SHP77 treated with DMSO at 0.1 percent for 48 hours (cell line): ENCODE data around the gene PARD3B.

ENCODE experiments used
- DNase-seq: peaks from one replicate; lab custom pipeline; 2025; lab: John Stamatoyannopoulos, UW

Gene PARD3B

GRCh38 chr2:205273148-205273547 is 727.9 kb downstream of the PARD3B start:
- DNase-seq, result no peak

DNA sequence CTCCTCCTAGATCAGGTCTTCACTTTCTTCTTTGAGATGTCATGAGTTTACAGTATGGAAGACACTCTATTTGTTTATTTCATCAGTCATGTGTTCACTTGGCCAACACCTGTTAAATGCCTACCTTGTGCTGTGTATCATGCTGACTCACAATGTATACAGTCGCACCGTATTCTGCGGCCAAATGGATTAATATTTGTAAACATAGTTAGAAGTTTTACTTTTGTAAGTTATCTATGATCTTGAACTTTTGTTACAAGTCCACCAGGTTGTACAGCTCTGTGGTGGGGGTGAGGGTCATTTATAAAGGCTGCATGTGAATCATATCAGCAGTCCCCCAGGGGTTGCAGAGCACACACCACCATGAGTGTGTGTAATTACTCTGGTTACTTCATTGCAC is 728.4 kb downstream of the PARD3B start:
- no peak for DNase-seq

- no peak for DNase-seq
Observed at GRCh38 chr2:205274801-205275200, 729.5 kb downstream of the PARD3B start.

DNA sequence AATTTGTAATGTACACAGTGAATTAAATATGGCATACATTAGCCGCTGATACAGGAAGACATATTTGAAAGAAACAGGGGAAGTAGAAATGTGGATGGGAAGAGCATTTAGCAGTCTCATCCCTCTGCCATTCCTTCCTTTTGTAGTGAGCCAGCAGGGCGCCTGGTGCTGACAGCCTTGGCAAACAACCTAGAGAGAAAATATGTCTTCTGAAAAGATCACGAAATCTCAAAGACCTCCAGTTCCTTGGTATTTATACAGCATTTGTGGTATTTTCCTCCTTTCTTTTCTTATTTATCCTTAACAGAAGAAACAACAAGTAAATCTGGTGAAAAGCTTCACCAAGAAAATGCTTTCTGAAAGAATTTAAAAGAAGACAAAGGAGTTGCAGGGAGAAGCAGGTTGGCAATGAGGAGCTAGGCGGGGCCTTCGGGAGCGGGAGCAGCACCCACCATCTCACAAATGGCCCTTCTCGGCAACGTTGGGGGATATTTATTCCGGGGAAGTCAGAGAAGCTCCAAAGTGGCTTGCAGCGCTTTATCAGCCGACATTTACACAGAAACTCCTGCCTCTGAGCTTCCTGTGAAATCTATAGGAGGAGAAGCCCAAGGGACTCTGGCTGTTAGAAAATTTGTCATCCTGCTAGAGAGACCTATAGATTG is 731.0 kb downstream of the PARD3B start:
- no peak for DNase-seq

DNA sequence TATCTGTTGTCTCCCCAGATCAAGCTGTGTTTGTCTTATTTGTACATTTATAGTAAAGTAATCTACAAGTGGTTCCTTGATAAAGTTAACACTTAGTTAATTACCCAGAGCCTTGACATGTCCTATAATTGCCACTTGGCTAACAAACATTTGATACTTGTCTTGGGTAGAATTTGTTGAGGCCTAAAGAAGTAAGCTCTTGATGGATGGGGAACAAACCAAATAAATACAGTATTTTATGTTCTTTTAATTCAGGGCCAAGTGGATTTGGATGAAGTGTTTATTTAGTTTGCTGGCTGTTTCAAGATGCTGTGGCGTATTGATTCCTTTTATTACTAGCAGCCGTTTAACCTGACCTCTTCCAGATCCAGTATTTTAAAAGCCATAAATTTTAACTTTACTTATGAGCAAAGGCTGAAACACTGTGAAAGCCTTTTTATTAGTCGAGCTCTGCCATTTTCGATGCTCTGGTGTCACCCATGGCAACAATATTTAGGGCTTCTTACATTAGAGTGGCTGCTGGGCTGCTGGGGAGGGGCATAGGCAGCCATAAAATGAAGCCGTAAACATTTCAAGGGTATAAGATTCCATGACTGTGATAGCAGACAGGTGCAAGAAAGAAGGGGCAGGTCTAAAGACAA is 735.4 kb downstream of the PARD3B start:
- no peak for DNase-seq

DNA sequence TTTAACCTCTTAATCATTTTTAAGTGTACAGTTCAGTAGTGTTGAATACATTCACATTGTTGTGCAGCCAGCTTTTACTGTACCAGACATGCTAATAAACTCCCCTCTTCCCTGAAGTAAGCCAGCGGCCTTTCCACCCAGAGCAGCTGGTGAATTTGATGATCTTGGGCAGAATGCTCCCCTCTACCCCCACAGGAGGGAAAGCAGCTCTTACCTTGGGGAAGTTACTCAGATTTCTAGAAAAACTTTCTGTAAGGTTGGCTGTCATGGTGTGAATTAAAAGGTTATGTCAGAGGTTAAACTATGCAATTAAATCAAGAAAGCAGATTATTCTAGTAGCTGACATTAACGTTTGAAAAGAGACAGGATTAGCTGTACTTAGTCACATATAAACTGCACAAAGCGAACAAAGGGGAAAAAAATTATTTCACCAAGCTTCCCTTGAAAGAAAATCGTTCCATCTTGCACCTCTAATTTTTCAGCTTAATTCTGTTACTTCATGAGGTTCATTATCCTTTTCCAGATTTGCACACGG is 738.5 kb downstream of the PARD3B start:
- no peak for DNase-seq

DNA sequence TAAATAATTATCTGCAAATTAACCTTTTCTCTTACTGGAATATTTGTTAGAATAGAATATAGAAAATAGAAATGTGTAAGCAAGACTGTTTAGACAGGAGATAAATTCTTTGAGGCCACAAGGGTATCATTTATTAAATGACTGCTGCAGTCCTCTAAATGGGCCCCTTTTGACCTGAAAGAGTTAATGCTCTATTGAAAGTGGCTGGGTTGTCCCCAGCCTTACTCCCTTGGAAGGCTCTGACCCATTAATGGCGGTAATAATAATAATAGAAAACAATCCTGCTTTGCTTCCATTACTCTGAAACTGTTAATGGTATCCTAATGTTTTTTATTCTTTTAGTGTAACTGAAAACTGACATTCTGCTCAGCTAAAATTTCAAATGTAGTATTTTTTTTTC is 739.1 kb downstream of the PARD3B start:
- DNase-seq, result no peak

DNA sequence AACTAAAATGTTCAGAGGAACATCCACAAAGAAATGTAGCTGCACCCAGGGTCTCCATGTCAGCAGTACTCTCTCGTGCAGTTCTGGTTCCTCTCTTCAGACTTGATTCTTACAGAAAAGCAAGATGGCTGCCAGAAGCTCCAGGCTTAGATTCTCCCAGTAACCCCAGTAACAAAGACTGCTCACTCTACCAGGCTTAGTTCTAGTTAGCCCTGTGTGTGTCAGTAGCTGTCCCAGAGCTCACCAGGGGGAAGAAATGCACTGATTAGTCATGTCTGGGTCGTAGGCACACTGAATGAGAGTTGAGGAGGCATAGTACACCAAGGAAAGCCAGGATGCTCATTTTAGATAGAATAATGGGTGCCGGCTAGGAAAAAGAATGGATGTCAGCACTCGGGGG is 742.0 kb downstream of the PARD3B start:
- DNase-seq, result no peak

DNA sequence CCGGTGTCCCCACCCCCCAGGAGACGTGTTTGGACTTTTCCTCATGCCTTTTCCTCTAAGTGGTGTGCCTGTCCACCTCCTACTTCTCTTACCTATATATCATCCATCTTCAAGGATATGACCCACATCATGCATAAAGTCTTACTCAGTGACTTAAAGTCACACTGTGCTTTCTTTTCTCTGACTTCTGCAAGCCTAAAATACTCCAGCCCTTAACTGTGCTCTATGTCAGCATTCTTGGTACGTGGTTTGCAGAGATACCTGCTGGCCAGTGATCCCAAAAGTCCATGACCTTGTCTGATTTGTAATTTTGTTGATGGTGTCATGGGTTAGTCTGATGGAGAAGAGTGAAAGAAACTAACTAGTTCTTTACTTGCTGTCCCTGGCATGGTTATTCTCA is 743.4 kb downstream of the PARD3B start:
- no peak for DNase-seq

DNA sequence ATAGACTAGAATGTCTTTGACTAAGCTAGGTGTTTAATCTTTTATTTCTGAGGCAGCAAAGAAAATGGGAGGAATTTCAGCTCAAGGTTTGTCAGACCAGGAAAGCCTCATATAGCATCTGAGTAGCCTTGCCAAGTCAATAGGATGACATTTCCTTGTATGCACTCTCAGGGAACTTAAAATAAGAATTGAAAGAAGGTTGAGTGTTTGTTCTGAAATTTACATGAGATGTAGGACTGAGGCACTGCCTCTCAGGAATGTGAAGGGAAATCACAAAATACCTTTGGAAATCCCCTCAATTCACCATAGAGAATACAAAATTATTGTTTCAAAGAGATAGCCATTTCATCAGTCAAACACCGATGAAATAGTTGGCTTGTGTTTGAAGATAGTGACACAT is 745.0 kb downstream of the PARD3B start:
- DNase-seq, result no peak

GRCh38 chr2:205292665-205293295 is 747.5 kb downstream of the PARD3B start:
- no peak for DNase-seq

DNA sequence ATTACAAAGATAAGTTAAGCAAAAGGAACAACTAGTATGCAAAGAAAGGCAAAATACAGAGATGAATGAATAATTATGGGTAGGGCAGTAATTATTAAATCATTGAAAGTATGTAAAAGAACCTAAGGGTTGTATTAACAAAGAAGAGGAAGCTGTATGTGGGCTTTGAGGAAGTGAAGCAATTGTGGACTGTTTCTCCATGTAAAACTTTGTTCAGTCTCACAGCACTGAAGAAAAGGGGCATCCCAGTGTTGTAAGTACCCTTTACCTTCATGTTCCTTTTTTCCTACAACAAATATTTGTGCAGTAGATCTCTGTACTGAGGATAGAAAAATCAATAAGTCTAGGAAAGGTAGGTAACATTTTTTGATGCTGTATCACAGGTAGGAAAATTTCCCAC is 748.3 kb downstream of the PARD3B start:
- no peak for DNase-seq

GRCh38 chr2:205296959-205297358 is 751.7 kb downstream of the PARD3B start:
- DNase-seq, result no peak

DNA sequence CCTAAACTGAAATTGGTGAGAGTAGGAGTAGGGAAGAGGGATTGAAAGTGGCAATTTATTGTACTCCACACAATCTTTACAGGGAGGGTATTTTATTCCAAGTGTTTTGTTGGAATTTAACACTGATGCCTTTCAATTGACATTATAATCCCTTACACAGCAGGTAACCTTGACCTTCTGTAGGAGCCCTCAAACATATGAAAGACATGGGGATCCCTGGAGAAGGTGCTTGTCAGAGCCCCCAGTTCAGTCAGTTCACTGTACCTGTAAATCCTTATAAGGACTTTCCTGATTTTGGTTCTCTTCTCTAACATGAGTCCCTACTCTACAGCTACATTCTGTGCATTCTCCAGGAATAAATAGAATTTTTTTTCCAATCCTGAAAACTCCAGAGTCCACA is 752.1 kb downstream of the PARD3B start:
- no peak for DNase-seq

DNA sequence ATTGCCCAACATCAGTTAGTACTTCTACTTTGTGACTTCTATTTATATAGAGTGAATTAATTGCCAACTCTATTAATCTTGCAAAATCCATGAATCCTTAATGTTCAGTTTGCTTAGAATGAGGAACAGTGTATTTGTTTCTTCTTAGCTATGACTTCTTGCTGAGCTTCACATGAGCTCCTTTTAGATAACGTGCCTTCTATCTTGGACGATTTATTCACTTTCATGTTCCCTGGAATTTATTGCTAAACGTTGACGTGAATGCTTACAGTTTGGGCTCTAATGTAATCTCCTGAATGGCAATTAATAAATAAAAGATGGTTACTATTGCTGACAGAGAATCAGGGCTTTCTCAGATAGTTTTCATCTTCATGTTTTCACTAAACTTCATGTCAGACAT is 752.6 kb downstream of the PARD3B start:
- no peak for DNase-seq

DNA sequence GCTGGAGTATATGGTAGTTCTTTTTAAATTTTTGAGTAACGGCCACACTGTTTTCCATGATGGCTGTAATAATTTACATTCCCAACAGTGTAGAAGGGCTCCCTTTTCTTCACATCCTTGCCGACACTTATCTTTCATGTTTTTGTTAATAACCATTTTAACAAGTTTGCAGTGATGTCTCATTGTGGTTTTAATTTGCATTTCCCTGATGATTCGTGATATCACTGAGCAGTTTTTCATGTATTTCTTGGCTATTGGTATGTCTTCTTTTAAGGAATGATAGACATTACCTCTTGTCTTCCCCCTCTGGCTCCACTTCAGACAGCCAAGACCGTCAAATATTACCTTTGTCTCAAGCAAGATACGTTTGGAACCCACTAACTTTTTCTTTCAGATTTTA is 765.9 kb downstream of the PARD3B start:
- no peak for DNase-seq

- DNase-seq, result no peak
Observed at GRCh38 chr2:205321231-205321630, 776.0 kb downstream of the PARD3B start.

GRCh38 chr2:205323929-205324328 is 778.7 kb downstream of the PARD3B start:
- DNase-seq, result no peak

DNA sequence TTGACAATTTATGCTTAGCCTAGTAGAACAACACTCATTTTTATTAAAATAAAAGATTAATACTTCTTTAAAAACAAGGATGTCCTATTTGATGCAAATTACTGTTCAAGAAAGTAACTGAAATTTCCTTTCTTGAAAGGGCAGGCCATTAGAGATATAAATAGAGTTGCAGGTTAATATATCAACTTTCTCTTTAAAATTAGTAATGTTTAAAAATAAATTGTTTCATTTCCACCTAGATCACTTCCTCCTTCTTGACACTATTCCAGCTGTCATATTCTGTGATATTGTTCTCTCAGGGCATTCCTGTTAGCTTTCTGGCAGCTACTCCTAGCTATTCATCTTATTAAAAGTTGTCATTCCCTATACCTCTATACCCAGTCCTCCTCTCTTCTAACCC is 779.1 kb downstream of the PARD3B start:
- DNase-seq, result no peak

DNA sequence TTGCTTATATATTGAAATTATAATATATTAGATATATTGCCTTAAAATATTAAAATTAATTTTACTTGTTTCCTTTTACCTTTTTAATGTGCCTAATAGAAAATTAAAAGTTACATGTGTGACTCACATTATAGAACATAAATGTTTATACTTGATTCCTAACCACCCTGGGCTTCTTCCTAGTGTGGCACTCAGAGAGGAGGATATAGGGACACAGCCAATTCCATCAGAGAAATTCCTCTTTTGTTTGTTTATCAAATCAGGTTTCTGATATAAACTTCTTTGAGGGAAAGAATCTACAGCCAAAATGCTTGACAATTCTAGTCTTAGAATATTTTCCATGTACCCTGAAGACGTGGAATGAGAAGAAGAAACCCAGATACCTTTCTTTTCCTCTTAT is 788.1 kb downstream of the PARD3B start:
- DNase-seq, result no peak

DNA sequence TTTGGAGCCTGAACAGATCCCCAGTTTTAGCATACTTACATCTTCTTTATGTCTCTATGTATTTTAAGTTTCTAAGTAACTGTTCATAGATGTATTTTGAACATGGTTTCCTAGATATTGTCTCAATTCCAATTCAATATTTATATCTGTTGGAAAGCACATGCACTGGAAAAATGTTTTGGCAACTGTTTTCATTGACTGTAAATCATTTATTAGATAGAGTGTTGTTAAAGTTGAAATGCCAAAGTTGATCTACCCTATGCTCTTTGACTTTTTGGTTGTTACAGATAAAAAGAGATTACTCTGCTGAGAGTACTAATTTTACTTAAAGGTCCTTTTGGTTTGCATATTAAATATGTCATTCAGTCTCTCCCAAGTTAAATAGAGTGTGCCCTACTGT is 792.0 kb downstream of the PARD3B start:
- no peak for DNase-seq

GRCh38 chr2:205338156-205338555 is 792.9 kb downstream of the PARD3B start:
- no peak for DNase-seq

DNA sequence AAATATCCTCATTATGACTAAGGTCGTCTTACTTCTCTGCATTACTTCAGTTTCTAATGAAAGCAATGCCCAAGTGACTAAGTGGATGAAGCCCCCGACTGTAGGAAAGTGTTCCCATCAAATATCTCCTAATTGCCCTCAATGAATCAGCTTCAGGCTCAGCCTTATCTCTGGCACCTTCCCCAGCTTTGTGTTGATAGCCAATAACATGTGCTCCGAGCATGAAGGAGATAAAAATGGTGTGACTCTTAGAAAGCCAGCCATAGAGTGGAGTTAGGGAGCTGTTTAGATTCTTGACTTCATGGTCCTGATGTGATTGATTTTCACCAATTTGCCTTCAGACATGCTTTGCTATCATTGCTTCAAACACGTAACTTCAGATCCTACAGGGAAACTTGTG is 797.8 kb downstream of the PARD3B start:
- no peak for DNase-seq
